Skeletal muscle tissue (tissue), 4 donors: ENCODE measurements around the gene SERP2. TPM values are rescaled to one million over a fixed set of nuclear protein-coding genes. Genes with fewer than 3 reads are reported as not detected.

Experiments
- H3K27ac ChIP-seq: one replicate; pipeline ENCODE4 v1.7.0; 2013; ENCODE audit warnings: mild to moderate bottlenecking, low read depth, low read length, inconsistent platforms
- H3K27me3 ChIP-seq, 3 donors: one replicate each; pipeline ENCODE4 v1.7.0; 2013; ENCODE audit warnings: low read length in 3 of 3; ENCODE audit not compliant: control insufficient read depth in 3 of 3, insufficient read depth in 3 of 3
- H3K36me3 ChIP-seq, 3 donors: one replicate each; pipeline ENCODE4 v1.7.0; 2013; ENCODE audit warnings: low read length in 3 of 3; ENCODE audit not compliant: control insufficient read depth in 3 of 3, insufficient read depth in 3 of 3
- H3K4me1 ChIP-seq, 3 donors: one replicate each; pipeline ENCODE4 v1.7.0; 2013; ENCODE audit warnings: low read length in 3 of 3, mild to moderate bottlenecking in 3 of 3; ENCODE audit not compliant: control insufficient read depth in 3 of 3, insufficient read depth in 3 of 3
- H3K4me3 ChIP-seq, 3 donors: one replicate each; pipeline ENCODE4 v1.7.0; 2013; ENCODE audit warnings: low read length in 3 of 3
- H3K9ac ChIP-seq, 3 donors: one replicate each; pipeline ENCODE4 v1.7.0; 2013; ENCODE audit warnings: low read length in 3 of 3, mild to moderate bottlenecking in 3 of 3, moderate library complexity in 2 of 3, low read depth in 1 of 3
- H3K9me3 ChIP-seq, 3 donors: one replicate each; pipeline ENCODE4 v1.7.0; 2013; ENCODE audit warnings: low read length in 3 of 3; ENCODE audit not compliant: control insufficient read depth in 3 of 3
- total RNA-seq: library from RNA; depleted of rRNA; stranded (reverse); fragments of >200 nt; gene quantifications from one replicate; pipeline ENCODE4 v1.2.3, GENCODE V29; 2014
- donor health status: Osteomylitis.

Gene SERP2
- total RNA-seq, 1 donor from 2014 or later = 5.7 TPM

- no peaks in the 10 kb centered on the region for H3K36me3 ChIP-seq
- H3K4me3 ChIP-seq = no peak overlapping the region
- no peak overlapping the region for H3K27ac ChIP-seq
- H3K4me1 ChIP-seq = no peaks in the 10 kb centered on the region
- H3K9ac ChIP-seq = no peak overlapping the region
- no peaks in the 10 kb centered on the region for H3K27me3 ChIP-seq
- H3K9me3 ChIP-seq = no peaks in the 10 kb centered on the region
Measured at GRCh38 chr13:44354331-44354730, 19.3 kb upstream of the SERP2 start.

GRCh38 chr13:44354884-44355283 is 18.7 kb upstream of the SERP2 start:
- Histone ChIP-seq H3K27ac (no peak overlapping the region), H3K4me3 (no peak overlapping the region), H3K27me3 (no peaks in the 10 kb centered on the region), H3K9ac (no peak overlapping the region), H3K36me3 (no peaks in the 10 kb centered on the region), H3K4me1 (no peaks in the 10 kb centered on the region), H3K9me3 (no peaks in the 10 kb centered on the region)

DNA sequence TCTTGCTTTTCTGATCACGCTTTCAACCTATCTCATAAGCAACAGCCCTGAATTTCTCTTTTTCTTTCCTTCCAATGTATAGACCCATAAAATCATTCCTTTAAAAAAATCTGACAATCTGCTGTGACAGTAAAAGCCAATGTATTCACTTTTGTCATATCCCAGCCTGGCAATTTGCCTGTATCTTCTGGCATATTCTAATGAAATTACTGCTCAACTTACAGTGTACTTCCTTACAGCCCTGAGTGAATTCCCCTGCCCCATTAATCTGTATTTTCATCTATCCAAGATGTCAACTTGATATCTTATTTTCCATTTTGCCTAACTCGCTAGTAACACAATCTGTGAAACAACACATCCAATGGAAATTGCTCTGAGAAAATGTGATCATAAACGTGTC is 18.0 kb upstream of the SERP2 start:
- no peak overlapping the region for H3K9ac ChIP-seq
- no peaks in the 10 kb centered on the region for H3K36me3 ChIP-seq
- H3K4me3 ChIP-seq = no peak overlapping the region
- H3K9me3 ChIP-seq = no peaks in the 10 kb centered on the region
- no peaks in the 10 kb centered on the region for H3K27me3 ChIP-seq
- no peaks in the 10 kb centered on the region for H3K4me1 ChIP-seq
- H3K27ac ChIP-seq = no peak overlapping the region

DNA sequence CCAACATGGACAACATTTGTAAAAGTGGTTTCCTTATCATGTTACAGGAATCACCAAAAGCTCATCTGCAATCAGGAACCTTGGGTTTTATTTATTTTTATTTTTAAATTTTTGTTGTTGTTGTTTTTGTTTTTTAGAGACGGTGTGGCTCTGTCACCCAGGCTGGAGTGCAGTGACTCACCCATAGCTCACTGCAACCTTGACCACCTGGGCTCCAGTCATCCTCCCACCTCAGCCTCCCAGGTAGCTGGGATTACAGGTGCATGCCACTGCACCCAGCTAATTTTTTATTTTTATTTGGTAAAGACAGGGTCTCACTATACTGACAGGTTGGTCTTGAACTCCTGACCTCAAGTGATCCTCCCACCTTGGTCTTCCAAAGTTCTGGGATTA is 13.6 kb upstream of the SERP2 start:
- no peaks in the 10 kb centered on the region for H3K27me3 ChIP-seq
- H3K9ac ChIP-seq = no peak overlapping the region
- H3K36me3 ChIP-seq = no peaks in the 10 kb centered on the region
- no peak overlapping the region for H3K4me3 ChIP-seq
- no peaks in the 10 kb centered on the region for H3K9me3 ChIP-seq
- H3K4me1 ChIP-seq = no peaks in the 10 kb centered on the region
- no peak overlapping the region for H3K27ac ChIP-seq

DNA sequence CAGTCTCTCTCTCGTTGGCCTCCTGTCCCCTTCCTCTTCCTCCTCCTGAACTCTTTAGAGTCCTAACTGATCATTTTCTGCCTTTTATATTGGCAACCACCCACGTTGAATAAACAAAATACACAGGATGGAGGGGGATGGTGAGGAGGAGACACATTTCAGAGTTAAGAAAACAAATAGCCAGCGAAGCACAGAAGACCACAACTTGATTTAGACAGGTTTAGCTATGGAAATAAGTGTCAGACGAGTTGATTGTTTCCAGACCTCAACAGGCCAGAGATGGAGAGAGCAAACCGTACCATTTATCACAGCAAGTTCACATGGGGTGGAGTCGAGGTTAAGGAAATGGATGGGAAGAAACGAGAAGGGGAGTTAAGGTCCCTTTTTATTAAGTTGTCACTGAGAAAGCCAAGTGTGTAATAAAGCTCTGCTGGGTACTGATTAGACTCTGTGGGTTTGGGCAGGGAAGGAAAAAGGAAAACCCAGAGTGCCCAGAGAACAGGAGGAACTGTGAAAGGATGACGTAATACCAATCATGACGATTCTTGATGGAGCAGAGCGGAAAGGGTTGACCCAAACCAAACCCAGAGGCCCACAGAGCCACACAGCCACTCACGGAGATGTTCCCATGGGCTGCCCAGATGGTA is 11.1 kb upstream of the SERP2 start:
- Histone ChIP-seq H3K36me3 (no peaks in the 10 kb centered on the region), H3K9me3 (no peaks in the 10 kb centered on the region), H3K9ac (no peak overlapping the region), H3K4me1 (no peaks in the 10 kb centered on the region), H3K27ac (no peak overlapping the region), H3K4me3 (no peak overlapping the region), H3K27me3 (no peaks in the 10 kb centered on the region)

GRCh38 chr13:44363631-44364344 is 9.8 kb upstream of the SERP2 start:
- Histone ChIP-seq H3K36me3 (no peaks in the 10 kb centered on the region), H3K4me1 (no peaks in the 10 kb centered on the region), H3K4me3 (no peak overlapping the region), H3K9me3 (no peaks in the 10 kb centered on the region), H3K27me3 (no peaks in the 10 kb centered on the region), H3K27ac (no peak overlapping the region), H3K9ac (no peak overlapping the region)

- Histone ChIP-seq H3K9ac (no peak overlapping the region), H3K27me3 (no peaks in the 10 kb centered on the region), H3K36me3 (no peaks in the 10 kb centered on the region), H3K9me3 (no peaks in the 10 kb centered on the region), H3K4me1 (no peaks in the 10 kb centered on the region), H3K4me3 (no peak overlapping the region), H3K27ac (no peak overlapping the region)
Measured at GRCh38 chr13:44364345-44365000, 9.2 kb upstream of the SERP2 start.

GRCh38 chr13:44365008-44365407 is 8.6 kb upstream of the SERP2 start:
- Histone ChIP-seq H3K27ac (no peak overlapping the region), H3K27me3 (no peaks in the 10 kb centered on the region), H3K4me1 (no peaks in the 10 kb centered on the region), H3K9me3 (no peaks in the 10 kb centered on the region), H3K9ac (no peak overlapping the region), H3K4me3 (no peak overlapping the region), H3K36me3 (no peaks in the 10 kb centered on the region)

DNA sequence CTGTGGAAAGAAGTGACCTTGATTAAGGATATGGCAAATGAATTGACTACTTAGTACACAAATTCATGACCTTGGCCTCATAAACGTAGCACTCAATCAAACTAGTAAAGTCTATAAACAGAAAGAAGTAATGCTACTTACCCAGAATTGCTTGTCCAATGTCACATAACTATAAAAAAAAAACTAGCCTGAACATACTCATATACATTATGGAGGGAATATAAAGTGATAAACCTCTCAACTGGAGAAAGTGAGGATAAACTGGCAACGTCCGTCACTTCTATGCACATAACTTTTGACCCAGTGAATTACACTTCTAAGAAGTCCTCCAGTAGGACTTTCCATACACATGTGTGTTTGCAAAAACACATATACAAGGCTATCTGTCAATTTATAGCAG is 7.7 kb upstream of the SERP2 start:
- Histone ChIP-seq H3K27me3 (peaks cover 0 to 2% (median 0%) of the 10 kb centered on the region in 3 donors), H3K4me3 (no peak overlapping the region), H3K4me1 (no peaks in the 10 kb centered on the region), H3K9me3 (no peaks in the 10 kb centered on the region), H3K27ac (no peak overlapping the region), H3K36me3 (no peaks in the 10 kb centered on the region), H3K9ac (no peak overlapping the region)

- Histone ChIP-seq H3K36me3 (no peaks in the 10 kb centered on the region), H3K27ac (no peak overlapping the region), H3K4me1 (peaks cover 0 to 2% (median 0%) of the 10 kb centered on the region in 3 donors), H3K9ac (no peak overlapping the region), H3K4me3 (no peak overlapping the region), H3K27me3 (peaks cover 5 to 8% (median 7%) of the 10 kb centered on the region in 3 donors), H3K9me3 (no peaks in the 10 kb centered on the region)
Measured at GRCh38 chr13:44368062-44368591, 5.5 kb upstream of the SERP2 start.
